Ascending aorta (tissue), 2 donors: ENCODE measurements around the gene LCN9. TPM values are rescaled to one million over a fixed set of nuclear protein-coding genes. Genes with fewer than 3 reads are reported as not detected.
"Not testable (repeated sequence)": the region's sequence is repeated elsewhere in the genome, so short reads cannot be mapped to it uniquely, and the experiment has no call there.

Source experiments
- DNase-seq, 2 donors: peaks; one replicate each; pipeline ENCODE4 v3.0.0-alpha.2; 2019; ENCODE audit warnings: low spot score in 2 of 2
- H3K27ac ChIP-seq, 2 donors: fragments of 200-600 bp; sonication (generic); one replicate each; pipeline ENCODE4 v1.5.1; 2016 to 2017; ENCODE audit warnings: mild to moderate bottlenecking in 1 of 2
- H3K27me3 ChIP-seq: fragments of 200-600 bp; sonication (generic); one replicate; pipeline ENCODE4 v1.5.1; 2017
- H3K36me3 ChIP-seq, 2 donors: fragments of 200-600 bp; sonication (generic); one replicate each; pipeline ENCODE4 v1.5.1; 2016
- H3K4me1 ChIP-seq, 2 donors: fragments of 200-600 bp; sonication (generic); one replicate each; pipeline ENCODE4 v1.5.1; 2016 to 2017; ENCODE audit warnings: mild to moderate bottlenecking in 1 of 2
- H3K4me3 ChIP-seq, 2 donors: fragments of 200-600 bp; sonication (generic); one replicate each; pipeline ENCODE4 v1.5.1; 2016 to 2017; ENCODE audit warnings: mild to moderate bottlenecking in 1 of 2
- H3K9me3 ChIP-seq, 2 donors: fragments of 200-600 bp; sonication (generic); one replicate each; pipeline ENCODE4 v1.5.1; 2016
- intact Hi-C: fragments of 100-400 bp; cut with DNase I; formaldehyde crosslinking; loops from one replicate; pipeline ENCODE4 v1.15.1; 2023
- total RNA-seq: library from RNA; depleted of rRNA; stranded (reverse); fragments of >200 nt; gene quantifications from one replicate; pipeline ENCODE4 v1.1.0, GENCODE V29; 2016
- TF ChIP-seq, protein P1 (sequence below), 3 experiments: fragments of 200-600 bp in 2 of 3; fragments of 450-650 bp in 1 of 3; sonication (generic) in 2 of 3; IDR thresholded peaks; one replicate each; pipeline ENCODE4 v1.5.1; 2016 to 2019; ENCODE audit warnings: antibody characterized with exemption in 3 of 3, mild to moderate bottlenecking in 1 of 3, moderate library complexity in 1 of 3

The LCN9 gene
- total RNA-seq, 1 donor from 2014 or later, result not detected

DNA sequence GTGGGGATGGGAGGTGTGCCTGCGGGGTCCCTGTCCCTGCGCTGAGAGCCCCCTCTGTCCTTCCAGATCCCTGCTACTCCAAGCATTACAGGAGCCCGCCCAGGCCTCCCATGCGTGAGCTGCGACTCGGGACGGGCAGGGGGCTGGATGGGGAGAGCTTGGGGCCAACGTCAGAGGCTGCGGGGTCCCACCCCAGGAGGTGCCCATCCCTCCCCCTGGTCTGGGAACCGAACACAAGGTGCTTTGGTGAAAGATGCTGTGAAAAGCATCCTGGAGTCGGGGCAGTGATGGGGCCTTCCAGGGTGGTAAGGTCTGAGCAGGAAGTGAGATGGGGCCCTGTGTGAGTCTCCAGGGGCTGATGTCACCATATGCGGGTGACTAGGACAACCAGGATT lies 2.7 kb downstream of the LCN9 start:
- TF ChIP-seq, protein P1, sequence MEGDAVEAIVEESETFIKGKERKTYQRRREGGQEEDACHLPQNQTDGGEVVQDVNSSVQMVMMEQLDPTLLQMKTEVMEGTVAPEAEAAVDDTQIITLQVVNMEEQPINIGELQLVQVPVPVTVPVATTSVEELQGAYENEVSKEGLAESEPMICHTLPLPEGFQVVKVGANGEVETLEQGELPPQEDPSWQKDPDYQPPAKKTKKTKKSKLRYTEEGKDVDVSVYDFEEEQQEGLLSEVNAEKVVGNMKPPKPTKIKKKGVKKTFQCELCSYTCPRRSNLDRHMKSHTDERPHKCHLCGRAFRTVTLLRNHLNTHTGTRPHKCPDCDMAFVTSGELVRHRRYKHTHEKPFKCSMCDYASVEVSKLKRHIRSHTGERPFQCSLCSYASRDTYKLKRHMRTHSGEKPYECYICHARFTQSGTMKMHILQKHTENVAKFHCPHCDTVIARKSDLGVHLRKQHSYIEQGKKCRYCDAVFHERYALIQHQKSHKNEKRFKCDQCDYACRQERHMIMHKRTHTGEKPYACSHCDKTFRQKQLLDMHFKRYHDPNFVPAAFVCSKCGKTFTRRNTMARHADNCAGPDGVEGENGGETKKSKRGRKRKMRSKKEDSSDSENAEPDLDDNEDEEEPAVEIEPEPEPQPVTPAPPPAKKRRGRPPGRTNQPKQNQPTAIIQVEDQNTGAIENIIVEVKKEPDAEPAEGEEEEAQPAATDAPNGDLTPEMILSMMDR (IDR thresholded peaks at IDR 0.05), result no peak
- Histone ChIP-seq H3K27me3 (no peaks in the 10 kb centered on the region), H3K9me3 (no peaks in the 10 kb centered on the region), H3K27ac (no peak overlapping the region), H3K4me1 (no peaks in the 10 kb centered on the region), H3K4me3 (no peak overlapping the region), H3K36me3 (no peaks in the 10 kb centered on the region)
- intact Hi-C loops, result no loop called here
- DNase-seq, result peak in 1 of 2 donors; percentile 48

DNA sequence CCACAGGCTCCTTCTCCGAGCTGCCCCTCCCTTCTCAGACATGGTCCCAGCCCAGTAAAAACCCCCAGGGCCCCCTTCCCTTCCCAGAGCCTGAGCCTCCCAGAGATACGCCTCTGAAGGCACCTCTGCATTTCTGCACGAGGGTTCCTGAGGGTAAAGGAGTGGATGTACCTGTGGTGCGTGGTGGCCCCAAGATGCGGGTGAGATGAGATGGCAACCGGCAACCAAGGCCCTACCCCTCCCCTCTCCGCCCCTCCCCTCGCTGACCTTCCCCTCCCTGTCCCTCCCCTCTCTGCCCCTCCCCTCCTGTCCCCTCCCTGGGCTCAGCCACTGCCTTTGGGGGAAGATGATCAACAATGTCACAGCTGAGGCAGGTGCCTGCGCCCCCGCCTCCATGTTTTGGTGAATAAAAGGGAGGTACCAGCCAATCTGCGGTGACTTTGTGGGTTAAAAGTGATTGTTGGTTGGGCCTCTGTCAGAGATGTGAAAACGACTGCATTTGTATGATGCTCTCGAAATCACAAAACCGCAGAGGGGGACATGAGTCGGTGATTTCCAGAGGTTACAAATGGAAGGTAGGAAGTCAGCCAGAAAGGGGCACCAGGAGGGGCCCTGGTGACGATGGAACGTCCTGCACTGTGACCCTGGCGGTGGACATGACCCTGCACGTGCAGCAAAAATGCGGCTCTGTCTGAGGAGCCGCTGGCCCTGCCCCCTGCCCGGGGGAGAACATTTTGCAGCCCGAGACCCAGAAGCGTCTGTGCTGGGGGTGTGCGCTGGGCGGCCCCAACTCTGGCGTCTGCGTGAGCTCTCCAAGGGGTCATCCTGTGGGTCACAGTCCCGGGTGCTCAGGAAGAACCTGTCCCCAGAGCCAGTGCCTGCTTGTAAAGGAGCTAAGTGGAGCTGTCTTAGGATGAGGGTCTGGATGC lies 3.7 kb downstream of the LCN9 start:
- H3K27ac ChIP-seq, result no peak overlapping the region
- no peaks in the 10 kb centered on the region for H3K36me3 ChIP-seq
- H3K4me3 ChIP-seq, result no peak overlapping the region
- H3K27me3 ChIP-seq, result no peaks in the 10 kb centered on the region
- TF ChIP-seq, protein P1 (IDR thresholded peaks at IDR 0.05), result no peak
- no peak for DNase-seq
- no peaks in the 10 kb centered on the region for H3K4me1 ChIP-seq
- intact Hi-C loops, result no loop called here
- H3K9me3 ChIP-seq, result no peaks in the 10 kb centered on the region

DNA sequence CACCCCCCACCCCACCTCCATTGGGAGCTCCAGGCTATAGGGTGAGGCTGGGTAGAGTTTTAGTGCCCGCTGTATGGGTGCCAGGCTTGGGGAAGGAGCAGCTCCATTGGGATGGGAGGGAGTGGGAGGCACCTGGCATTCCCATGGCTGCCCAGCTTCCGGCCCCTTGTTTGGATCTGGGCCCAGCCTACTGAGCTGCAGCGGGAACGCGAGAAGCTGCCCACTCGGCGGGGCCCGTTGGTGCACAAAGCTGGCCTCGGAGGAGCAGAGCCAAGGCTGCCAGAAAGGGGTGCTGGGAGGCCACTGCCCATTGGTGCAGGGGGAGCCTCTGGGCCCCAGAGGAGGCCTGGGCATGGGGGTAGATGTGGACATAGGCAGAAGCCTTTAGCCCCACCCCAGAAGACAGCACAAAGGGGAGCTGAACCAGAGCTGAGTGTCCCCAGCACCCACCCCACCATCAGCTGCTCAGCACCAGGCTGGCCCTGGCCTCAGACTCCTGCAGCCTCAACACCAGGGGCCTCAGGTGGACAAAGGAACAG lies 4.4 kb downstream of the LCN9 start:
- Histone ChIP-seq H3K27ac (no peak overlapping the region), H3K4me3 (no peak overlapping the region), H3K9me3 (no peaks in the 10 kb centered on the region), H3K36me3 (no peaks in the 10 kb centered on the region), H3K27me3 (no peaks in the 10 kb centered on the region), H3K4me1 (no peaks in the 10 kb centered on the region)
- intact Hi-C loops, result no loop called here
- no peak for DNase-seq
- TF ChIP-seq, protein P1 (IDR thresholded peaks at IDR 0.05), result no peak

DNA sequence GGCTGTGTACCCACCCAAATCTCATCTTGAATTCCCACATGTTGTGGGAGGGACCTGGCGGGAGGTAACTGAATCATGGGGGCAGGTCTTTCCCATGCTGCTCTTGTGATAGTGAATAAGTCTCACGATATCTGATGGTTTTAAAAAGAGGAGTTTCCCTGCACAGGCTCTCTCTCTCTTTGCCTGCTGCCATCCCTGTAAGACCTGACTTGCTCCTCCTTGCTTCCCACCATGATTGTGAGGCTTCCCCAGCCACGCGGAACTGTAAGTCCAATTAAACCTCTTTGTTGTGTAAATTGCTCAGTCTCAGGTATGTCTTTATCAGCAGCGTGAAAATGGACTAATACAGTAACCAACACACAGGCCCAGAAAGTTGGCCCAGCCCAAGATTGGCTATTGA lies 5.9 kb downstream of the LCN9 start:
- H3K36me3 ChIP-seq, H3K27me3 ChIP-seq, H3K9me3 ChIP-seq, H3K4me3 ChIP-seq, H3K4me1 ChIP-seq, intact Hi-C loops, H3K27ac ChIP-seq, DNase-seq: not testable (repeated sequence)

DNA sequence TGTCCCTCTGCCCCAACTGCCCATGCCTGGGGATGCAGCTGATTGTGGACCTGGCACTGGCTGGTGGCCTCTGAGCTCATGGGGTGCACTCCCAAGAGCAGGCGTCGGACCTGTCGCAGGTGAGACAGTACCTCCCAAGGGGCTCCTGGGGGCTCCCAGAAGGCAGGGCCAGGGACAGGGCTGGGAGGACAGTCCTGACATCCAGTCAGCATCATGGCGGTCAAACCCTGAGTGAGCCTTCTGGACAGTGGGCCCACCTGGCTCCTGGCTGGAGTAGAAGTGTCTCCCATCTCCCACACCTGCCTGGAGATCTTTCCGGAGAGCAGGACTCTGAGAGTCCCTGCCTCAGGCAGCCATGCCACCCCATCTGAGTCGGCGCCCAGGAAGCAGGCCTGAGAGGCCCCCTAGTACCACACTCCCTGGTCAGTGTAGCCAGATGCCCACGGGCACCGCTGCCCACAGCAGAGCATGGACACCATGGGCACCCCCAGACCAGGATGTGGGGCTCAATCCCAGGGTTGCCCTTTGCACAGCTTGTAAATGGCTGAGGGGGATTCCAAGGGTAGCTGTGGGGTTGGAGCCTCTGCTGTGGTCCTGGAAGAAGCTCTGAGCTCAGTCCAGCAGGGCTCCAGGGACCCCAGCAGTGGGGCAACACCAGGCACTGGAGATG lies 6.6 kb downstream of the LCN9 start:
- DNase-seq, result no peak
- Histone ChIP-seq H3K9me3 (no peaks in the 10 kb centered on the region), H3K27ac (no peak overlapping the region), H3K4me3 (no peak overlapping the region), H3K4me1 (no peaks in the 10 kb centered on the region), H3K27me3 (no peaks in the 10 kb centered on the region), H3K36me3 (no peaks in the 10 kb centered on the region)
- intact Hi-C loops, result no loop called here
- TF ChIP-seq, protein P1 (IDR thresholded peaks at IDR 0.05), result no peak
